Natural killer cell (primary cell): ENCODE measurements around the gene PNKD. TPM values are rescaled to one million over a fixed set of nuclear protein-coding genes. Genes with fewer than 3 reads are reported as not detected.

Experiments
- ATAC-seq, 3 donors: fragments of 150-1000 bp in 2 of 3; fragments of 200-7000 bp in 1 of 3; cut with Tn5 transposase; 1 replicate in 1 of 3; 2 replicates in 2 of 3; pipeline ENCODE4 v1.10.0; 2021; ENCODE audit warnings: mild to moderate bottlenecking in 2 of 3, moderate library complexity in 2 of 3
- DNase-seq, 2 donors: peaks; one replicate each; pipeline versions ENCODE4 v3.0.0 to v3.0.0-alpha.2; 2013 to 2021; ENCODE audit warnings: mixed read lengths in 1 of 2
- H3K27ac ChIP-seq: one replicate; pipeline ENCODE4 v1.5.1; 2013; ENCODE audit warnings: mild to moderate bottlenecking, low read length
- H3K27me3 ChIP-seq: one replicate; pipeline ENCODE4 v1.6.1; 2013; ENCODE audit warnings: low read length; ENCODE audit not compliant: control insufficient read depth, insufficient read depth
- H3K36me3 ChIP-seq: one replicate; pipeline ENCODE4 v1.6.1; 2013; ENCODE audit warnings: low read length; ENCODE audit not compliant: control insufficient read depth, insufficient read depth
- H3K4me1 ChIP-seq: one replicate; pipeline ENCODE4 v1.6.1; 2013; ENCODE audit warnings: low read length; ENCODE audit not compliant: control insufficient read depth, insufficient read depth
- H3K4me3 ChIP-seq: one replicate; pipeline ENCODE4 v1.5.1; 2013; ENCODE audit warnings: low read length
- H3K9me3 ChIP-seq: one replicate; pipeline ENCODE4 v1.6.1; 2013; ENCODE audit warnings: low read length; ENCODE audit not compliant: control insufficient read depth, insufficient read depth
- H3K27ac Mint-ChIP-seq, 2 donors: one replicate each; pipeline ENCODE4 v1.8.0; 2022; ENCODE audit warnings: mild to moderate bottlenecking in 2 of 2, mixed read lengths in 2 of 2, moderate library complexity in 1 of 2
- H3K27me3 Mint-ChIP-seq, 2 donors: one replicate each; pipeline ENCODE4 v1.8.0; 2022; ENCODE audit warnings: low read depth in 2 of 2, mixed read lengths in 2 of 2
- H3K36me3 Mint-ChIP-seq: one replicate; pipeline ENCODE4 v1.8.0; 2022; ENCODE audit warnings: mixed read lengths
- H3K4me1 Mint-ChIP-seq, 2 donors: one replicate each; pipeline ENCODE4 v1.8.0; 2022; ENCODE audit warnings: mixed read lengths in 2 of 2
- H3K4me3 Mint-ChIP-seq: one replicate; pipeline ENCODE4 v1.8.0; 2022; ENCODE audit warnings: mild to moderate bottlenecking, moderate library complexity, mixed read lengths
- H3K9me3 Mint-ChIP-seq, 2 donors: one replicate each; pipeline ENCODE4 v1.8.0; 2022; ENCODE audit warnings: mixed read lengths in 2 of 2
- CTCF ChIP-seq: fragments of 200-600 bp; IDR thresholded peaks from one replicate; pipeline ENCODE4 v1.8.0; 2022; ENCODE audit warnings: antibody characterized with exemption
- WGBS: methylation state at CpG from one replicate; pipeline ENCODE4 v1.1.7; 2013; ENCODE audit warnings: missing lambda C conversion rate; ENCODE audit not compliant: insufficient coverage; 5-methylcytosine and 5-hydroxymethylcytosine counted together
- intact Hi-C: fragments of 100-400 bp; cut with micrococcal nuclease; formaldehyde crosslinking; loops from one replicate; pipeline ENCODE4 v1.14.2; 2022
- total RNA-seq, 4 donors: library from RNA; stranded (reverse); fragments of 120-200 nt in 1 of 4; gene quantifications; one replicate each; pipeline versions ENCODE4 v1.2.3 to v1.2.4, GENCODE V29; 2013 to 2022

Gene PNKD
- total RNA-seq, 3 donors from 2014 or later (not counting 1 experiment from before 2014, with no cell fraction given) = 18.8 to 21.3 (median 18.9) TPM

- H3K4me3 Mint-ChIP-seq = no peak overlapping the region
- H3K36me3 Mint-ChIP-seq = peaks cover 21% of the 10 kb centered on the region
- intact Hi-C loops = no loop called here
- Histone ChIP-seq H3K9me3 (no peaks in the 10 kb centered on the region), H3K4me3 (no peak overlapping the region), H3K27ac (no peak overlapping the region), H3K4me1 (peaks cover 4% of the 10 kb centered on the region), H3K27me3 (no peaks in the 10 kb centered on the region), H3K36me3 (peaks cover 93% of the 10 kb centered on the region)
- TF ChIP-seq CTCF = no peak
- no peaks in the 10 kb centered on the region for H3K27me3 Mint-ChIP-seq
- H3K27ac Mint-ChIP-seq = peak overlapping the region; percentile 71 to 74
- ATAC-seq (no peak), DNase-seq (no peak)
- H3K9me3 Mint-ChIP-seq = no peaks in the 10 kb centered on the region
- peaks cover 35 to 37% of the 10 kb centered on the region in 2 donors for H3K4me1 Mint-ChIP-seq
- WGBS = 65% methylated on average over 1 of the region's 1 CpG
Measured at GRCh38 chr2:218244204-218244603, 26.1 kb upstream of the PNKD start.

- Histone ChIP-seq H3K27ac (no peak overlapping the region), H3K4me3 (no peak overlapping the region), H3K36me3 (peaks cover 95% of the 10 kb centered on the region), H3K4me1 (peaks cover 4% of the 10 kb centered on the region), H3K27me3 (no peaks in the 10 kb centered on the region), H3K9me3 (no peaks in the 10 kb centered on the region)
- H3K9me3 Mint-ChIP-seq = no peaks in the 10 kb centered on the region
- DNase-seq (no peak), ATAC-seq (no peak)
- peak overlapping the region; percentile 71 to 74 for H3K27ac Mint-ChIP-seq
- H3K27me3 Mint-ChIP-seq = no peaks in the 10 kb centered on the region
- no peak for TF ChIP-seq CTCF
- intact Hi-C loops = no loop called here
- WGBS = 100% methylated on average over 2 of the region's 2 CpGs
- peaks cover 19% of the 10 kb centered on the region for H3K36me3 Mint-ChIP-seq
- H3K4me1 Mint-ChIP-seq = peaks cover 35 to 37% of the 10 kb centered on the region in 2 donors
- no peak overlapping the region for H3K4me3 Mint-ChIP-seq
Measured at GRCh38 chr2:218244665-218245064, 25.7 kb upstream of the PNKD start.

- Mint-ChIP-seq H3K36me3 (peaks cover 19% of the 10 kb centered on the region), H3K27ac (peak overlapping the region; percentile 71 to 74), H3K9me3 (no peaks in the 10 kb centered on the region), H3K27me3 (no peaks in the 10 kb centered on the region), H3K4me3 (no peak overlapping the region), H3K4me1 (peaks cover 35 to 37% of the 10 kb centered on the region in 2 donors)
- peak in 1 of 3 donors; percentile 19 for ATAC-seq
- intact Hi-C loops = no loop called here
- H3K4me3 ChIP-seq = no peak overlapping the region
- H3K36me3 ChIP-seq = peaks cover 96% of the 10 kb centered on the region
- no peaks in the 10 kb centered on the region for H3K9me3 ChIP-seq
- H3K27ac ChIP-seq = peak overlapping the region; percentile 30
- peaks cover 4% of the 10 kb centered on the region for H3K4me1 ChIP-seq
- no peaks in the 10 kb centered on the region for H3K27me3 ChIP-seq
- no peak for TF ChIP-seq CTCF
- 39% methylated on average over 4 of the region's 5 CpGs for WGBS
- DNase-seq = no peak
Measured at GRCh38 chr2:218245214-218245613, 25.1 kb upstream of the PNKD start.

- peaks cover 97% of the 10 kb centered on the region for H3K36me3 ChIP-seq
- Mint-ChIP-seq H3K4me1 (peaks cover 18 to 19% of the 10 kb centered on the region in 2 donors), H3K9me3 (no peaks in the 10 kb centered on the region), H3K27ac (peak overlapping the region; percentile 33 to 65), H3K4me3 (no peak overlapping the region), H3K27me3 (no peaks in the 10 kb centered on the region), H3K36me3 (peaks cover 29% of the 10 kb centered on the region)
- intact Hi-C loops = no loop called here
- no peak for DNase-seq
- no peak overlapping the region for H3K27ac ChIP-seq
- peaks cover 8% of the 10 kb centered on the region for H3K4me1 ChIP-seq
- TF ChIP-seq CTCF = no peak
- no peaks in the 10 kb centered on the region for H3K27me3 ChIP-seq
- no peak overlapping the region for H3K4me3 ChIP-seq
- ATAC-seq = no peak
- WGBS = 93% methylated on average over 13 of the region's 13 CpGs
- H3K9me3 ChIP-seq = no peaks in the 10 kb centered on the region
Measured at GRCh38 chr2:218249691-218250090, 20.6 kb upstream of the PNKD start.
